HUES48 (cell line): ENCODE data around the gene NUDT16L1.
A peak's percentile ranks its signal among the peaks of the same experiment; 100 is the strongest.
"Not testable (repeated sequence)": the region's sequence is repeated elsewhere in the genome, so short reads cannot be mapped to it uniquely, and the experiment has no call there.

Experiments used
- H3K27ac ChIP-seq: one replicate; pipeline ENCODE4 v1.7.0; 2013; ENCODE audit warnings: low read depth, low read length, inconsistent platforms
- H3K27me3 ChIP-seq: 2 replicates; pipeline ENCODE4 v1.6.1; 2013; ENCODE audit warnings: mild to moderate bottlenecking, low read length; ENCODE audit not compliant: control insufficient read depth, insufficient read depth
- H3K36me3 ChIP-seq: 2 replicates; pipeline ENCODE4 v1.6.1; 2013; ENCODE audit warnings: low read length; ENCODE audit not compliant: control insufficient read depth, insufficient read depth
- H3K4me1 ChIP-seq: 2 replicates; pipeline ENCODE4 v1.6.1; 2013; ENCODE audit warnings: mild to moderate bottlenecking, low read length; ENCODE audit not compliant: control insufficient read depth, insufficient read depth
- H3K4me3 ChIP-seq: 2 replicates; pipeline ENCODE4 v1.5.1; 2013; ENCODE audit warnings: mild to moderate bottlenecking, low read depth, low read length
- H3K9ac ChIP-seq: 2 replicates; pipeline ENCODE4 v1.6.1; 2013; ENCODE audit warnings: mild to moderate bottlenecking, low read depth, low read length, moderate library complexity
- H3K9me3 ChIP-seq: 2 replicates; pipeline ENCODE4 v1.6.1; 2013; ENCODE audit warnings: low read length; ENCODE audit not compliant: control insufficient read depth, insufficient read depth

The NUDT16L1 gene

DNA sequence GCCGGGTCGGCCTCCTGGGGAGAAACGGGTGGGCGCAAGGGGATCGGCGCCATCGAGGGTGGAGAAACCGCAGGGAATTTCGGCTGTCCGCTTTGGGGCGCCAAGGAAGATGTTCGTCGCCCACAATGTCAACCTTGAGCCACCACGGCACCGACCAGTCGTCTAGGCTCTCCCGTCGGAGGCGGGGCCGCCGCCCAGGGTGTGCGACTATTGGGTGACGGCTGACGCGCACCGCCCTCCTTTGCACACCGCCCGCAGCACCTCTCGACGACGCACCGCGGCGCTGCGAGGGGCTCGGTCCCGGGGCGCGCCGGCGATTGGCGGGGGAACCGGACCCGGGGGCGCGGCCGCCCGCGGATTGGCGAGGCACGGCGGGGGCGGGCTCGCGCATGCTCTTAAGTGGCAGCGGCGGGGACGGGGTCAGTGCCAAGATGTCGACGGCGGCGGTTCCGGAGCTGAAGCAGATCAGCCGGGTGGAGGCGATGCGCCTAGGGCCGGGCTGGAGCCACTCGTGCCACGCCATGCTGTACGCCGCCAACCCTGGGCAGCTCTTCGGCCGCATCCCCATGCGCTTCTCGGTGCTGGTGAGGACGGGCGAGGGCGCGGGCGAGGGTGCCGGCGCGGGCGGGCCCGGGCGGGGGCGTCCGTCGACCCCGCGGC, at the start of gene NUDT16L1:
NUDT16L1 (plus strand) TSS at position 267 of the 660 bp plus-strand sequence; CDS start at position 432, 165 bp downstream.
- peaks cover 36% of the 10 kb centered on the region for H3K36me3 ChIP-seq
- H3K27ac ChIP-seq, result peak within 1 kb of the TSS; percentile 81
- no peaks in the 10 kb centered on the region for H3K9me3 ChIP-seq
- no peaks in the 10 kb centered on the region for H3K27me3 ChIP-seq
- H3K9ac ChIP-seq, result peak within 1 kb of the TSS; percentile 75
- no peaks in the 10 kb centered on the region for H3K4me1 ChIP-seq
- H3K4me3 ChIP-seq, result peak within 1 kb of the TSS; percentile 87

DNA sequence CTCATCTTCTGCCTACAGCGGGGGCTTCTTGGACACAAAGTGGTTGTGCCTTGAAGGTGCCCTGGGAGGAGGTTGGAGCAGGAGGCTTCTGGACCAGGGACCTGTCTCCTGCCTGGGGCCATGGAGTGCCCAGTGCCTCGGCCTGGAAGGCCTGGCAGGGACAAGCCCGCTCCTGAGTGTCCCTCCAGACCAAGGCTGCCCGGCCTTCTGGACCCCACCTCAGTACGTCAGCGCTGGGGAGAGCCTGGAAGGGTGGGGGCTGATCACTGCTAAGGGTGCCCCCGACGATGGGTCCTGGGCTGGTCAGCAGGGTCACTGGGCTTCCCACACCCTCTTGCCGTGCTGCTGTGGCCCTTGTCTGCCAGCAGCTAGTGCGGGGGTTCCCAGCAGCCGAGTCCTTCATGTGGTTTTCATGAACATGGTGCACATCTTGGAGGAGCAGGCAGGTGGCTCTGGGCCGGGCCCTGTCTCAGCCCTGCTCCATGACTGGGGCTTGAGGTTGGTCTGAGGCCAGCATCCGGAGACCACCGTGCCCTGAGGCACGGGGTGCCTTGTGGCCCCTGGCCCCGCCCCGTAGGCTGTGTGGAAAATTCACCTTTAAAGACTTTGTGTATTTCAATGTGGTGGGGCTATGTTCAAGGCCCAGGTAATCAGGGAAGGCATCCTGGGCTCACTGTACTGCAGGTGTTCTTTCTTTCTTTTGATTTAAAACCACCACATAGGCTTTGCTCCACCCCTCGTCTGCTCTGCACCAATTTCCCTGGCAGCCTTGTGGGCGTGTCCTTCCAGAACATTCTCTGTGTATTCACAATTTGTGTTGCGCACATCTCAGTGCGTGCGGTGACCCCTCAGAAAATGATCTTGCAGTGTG, 46.4 kb upstream of the NUDT16L1 start:
- Histone ChIP-seq H3K36me3 (peaks cover 14% of the 10 kb centered on the region), H3K4me3 (no peak overlapping the region), H3K9me3 (no peaks in the 10 kb centered on the region), H3K9ac (no peak overlapping the region), H3K27ac (no peak overlapping the region), H3K27me3 (no peaks in the 10 kb centered on the region), H3K4me1 (no peaks in the 10 kb centered on the region)

DNA sequence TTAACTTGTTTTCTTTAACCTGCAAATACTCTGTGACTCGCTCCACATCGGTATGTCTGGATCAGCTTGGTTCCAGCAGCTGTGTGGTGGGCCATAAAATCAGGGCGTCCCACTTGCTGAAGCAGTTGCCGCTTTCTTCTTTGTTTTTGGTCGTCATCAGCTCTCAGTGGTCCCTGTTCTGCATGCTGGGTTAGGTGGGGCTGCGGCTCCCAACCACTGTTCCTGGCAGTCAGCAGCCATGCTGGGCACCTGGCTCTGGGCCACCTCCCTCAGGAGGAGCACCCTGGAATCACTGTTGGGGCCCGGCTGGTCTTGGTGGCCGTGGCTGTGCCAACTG, 45.8 kb upstream of the NUDT16L1 start:
- no peak overlapping the region for H3K27ac ChIP-seq
- H3K27me3 ChIP-seq, result no peaks in the 10 kb centered on the region
- H3K36me3 ChIP-seq, result peaks cover 20% of the 10 kb centered on the region
- H3K4me1 ChIP-seq, result no peaks in the 10 kb centered on the region
- H3K9ac ChIP-seq, result no peak overlapping the region
- H3K9me3 ChIP-seq, result no peaks in the 10 kb centered on the region
- no peak overlapping the region for H3K4me3 ChIP-seq

DNA sequence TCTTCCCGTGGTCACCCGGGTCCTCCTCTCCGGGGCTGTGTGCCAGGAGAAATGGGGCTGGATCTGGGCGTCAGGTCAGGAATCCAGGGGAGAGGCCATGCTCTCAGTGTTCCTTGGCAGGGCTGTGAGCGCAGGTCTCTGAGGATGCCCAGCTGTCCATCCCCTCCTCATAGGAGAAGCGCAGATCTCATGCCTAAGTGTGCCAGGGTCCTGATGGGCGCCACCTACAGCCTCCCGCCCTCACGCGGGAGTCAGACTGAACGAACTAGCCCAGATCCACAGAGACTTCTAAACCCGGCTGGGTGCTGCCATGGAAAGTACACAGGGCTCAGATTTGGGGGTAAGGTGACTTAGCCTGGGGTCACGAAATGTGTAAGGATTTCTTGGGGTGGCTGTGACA, 44.4 kb upstream of the NUDT16L1 start:
- Histone ChIP-seq H3K4me3 (no peak overlapping the region), H3K36me3 (peaks cover 28% of the 10 kb centered on the region), H3K27me3 (no peaks in the 10 kb centered on the region), H3K9me3 (no peaks in the 10 kb centered on the region), H3K4me1 (no peaks in the 10 kb centered on the region), H3K9ac (no peak overlapping the region), H3K27ac (no peak overlapping the region)

DNA sequence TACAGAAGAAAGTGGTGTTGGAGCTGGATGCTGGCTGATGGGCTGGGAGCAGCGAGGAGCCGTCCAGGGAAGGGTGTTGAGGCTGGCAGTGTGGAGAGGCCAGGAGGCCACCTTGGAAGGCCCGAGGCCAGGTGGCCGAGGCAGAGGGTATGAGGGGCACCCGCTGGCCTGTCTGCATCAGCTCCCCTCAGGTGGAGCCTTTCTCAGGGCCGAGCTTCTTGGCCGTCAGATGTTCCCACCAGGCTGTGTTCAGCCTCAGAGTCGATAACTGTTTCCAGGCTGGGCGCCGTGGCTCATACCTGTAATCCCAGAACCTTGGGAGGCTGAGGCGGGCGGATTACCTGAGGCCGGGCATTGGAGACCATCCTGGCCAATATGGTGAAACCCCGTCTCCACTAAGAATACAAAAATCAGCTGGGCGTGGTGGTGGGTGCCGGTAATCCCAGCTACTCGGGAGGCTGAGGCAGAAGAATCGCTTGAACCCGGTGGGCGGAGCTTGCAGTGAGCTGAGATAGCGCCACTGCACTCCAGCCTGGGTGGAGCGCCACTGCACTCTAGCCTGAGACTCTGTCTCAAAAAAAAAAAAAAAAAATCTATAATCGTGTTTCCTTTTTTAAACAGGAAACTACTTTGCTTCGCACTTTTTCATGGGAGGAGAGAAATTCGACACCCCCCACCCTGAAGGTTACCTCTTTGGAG, 43.5 kb upstream of the NUDT16L1 start:
- H3K9ac ChIP-seq, result no peak overlapping the region
- peaks cover 35% of the 10 kb centered on the region for H3K36me3 ChIP-seq
- no peaks in the 10 kb centered on the region for H3K4me1 ChIP-seq
- H3K27ac ChIP-seq, result no peak overlapping the region
- no peak overlapping the region for H3K4me3 ChIP-seq
- H3K27me3 ChIP-seq, result no peaks in the 10 kb centered on the region
- H3K9me3 ChIP-seq, result no peaks in the 10 kb centered on the region

DNA sequence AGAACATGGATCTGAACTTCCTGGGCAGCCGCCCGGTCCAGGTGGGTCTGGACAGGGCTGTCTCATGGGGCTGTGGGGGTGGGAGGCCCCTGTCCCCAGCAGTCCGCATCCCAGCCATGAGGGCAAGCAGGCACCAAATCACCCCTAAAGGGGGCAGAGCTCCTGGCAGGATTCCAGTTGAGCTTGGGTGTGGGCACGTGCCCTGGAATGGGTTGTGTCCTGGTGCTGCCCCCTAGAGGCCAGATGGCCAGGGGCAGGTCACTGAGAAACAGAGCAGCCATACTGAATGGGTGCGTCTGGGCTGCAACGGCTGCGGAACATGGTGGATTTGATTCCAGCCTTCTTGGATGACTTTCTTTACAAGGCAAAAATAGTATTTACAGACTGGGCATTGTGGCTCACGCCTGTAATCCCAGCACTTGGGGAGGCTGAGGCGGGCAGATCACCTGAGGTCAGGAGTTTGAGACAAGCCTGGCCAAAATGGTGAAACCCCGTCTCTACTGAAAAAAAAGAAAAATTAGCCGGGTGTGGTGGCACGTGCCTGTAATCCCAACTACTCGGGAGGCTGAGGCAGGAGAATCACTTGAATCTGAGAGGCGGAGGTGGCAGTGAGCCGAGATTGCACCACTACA, 42.8 kb upstream of the NUDT16L1 start:
- H3K36me3 ChIP-seq, result peaks cover 41% of the 10 kb centered on the region
- H3K27me3 ChIP-seq, H3K4me3 ChIP-seq, H3K4me1 ChIP-seq, H3K27ac ChIP-seq, H3K9ac ChIP-seq, H3K9me3 ChIP-seq: not testable (repeated sequence)

DNA sequence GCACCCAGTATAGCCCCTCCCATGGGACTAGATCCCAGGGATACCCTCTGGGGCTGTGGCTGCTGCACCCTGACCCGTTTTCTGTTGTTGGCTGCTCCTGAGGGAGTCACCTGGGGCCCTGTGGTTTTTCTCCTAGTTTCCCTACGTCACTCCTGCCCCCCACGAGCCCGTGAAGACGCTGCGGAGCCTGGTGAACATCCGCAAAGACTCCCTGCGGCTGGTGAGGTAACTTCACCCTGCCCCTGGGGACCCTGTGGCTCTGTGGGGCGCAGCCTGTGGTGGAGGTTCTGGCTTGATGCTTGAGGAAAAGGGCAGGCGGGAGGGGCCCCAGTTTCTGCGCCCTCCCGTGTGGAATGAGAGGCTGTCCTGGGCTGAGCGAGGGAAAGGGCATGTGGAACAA, 41.5 kb upstream of the NUDT16L1 start:
- Histone ChIP-seq H3K9me3 (no peaks in the 10 kb centered on the region), H3K27me3 (no peaks in the 10 kb centered on the region), H3K27ac (no peak overlapping the region), H3K36me3 (peaks cover 51% of the 10 kb centered on the region), H3K9ac (no peak overlapping the region), H3K4me3 (no peak overlapping the region), H3K4me1 (no peaks in the 10 kb centered on the region)

DNA sequence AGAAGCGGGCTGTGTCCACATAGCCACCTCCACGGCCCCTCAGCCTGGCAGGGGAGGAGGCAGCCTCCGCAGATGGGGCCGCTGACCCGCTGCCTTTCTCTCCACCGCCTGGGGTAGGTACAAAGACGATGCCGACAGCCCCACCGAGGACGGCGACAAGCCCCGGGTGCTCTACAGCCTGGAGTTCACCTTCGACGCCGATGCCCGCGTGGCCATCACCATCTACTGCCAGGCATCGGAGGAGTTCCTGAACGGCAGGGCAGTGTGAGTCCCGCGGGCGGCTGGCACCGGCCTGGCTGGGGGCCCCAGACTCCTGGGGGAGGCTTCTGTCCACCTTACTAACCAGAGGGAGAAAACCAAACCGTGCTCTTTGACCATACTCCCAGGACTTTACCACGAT, 40.8 kb upstream of the NUDT16L1 start:
- no peak overlapping the region for H3K4me3 ChIP-seq
- no peaks in the 10 kb centered on the region for H3K27me3 ChIP-seq
- no peaks in the 10 kb centered on the region for H3K4me1 ChIP-seq
- H3K36me3 ChIP-seq, result peaks cover 57% of the 10 kb centered on the region
- H3K9ac ChIP-seq, result no peak overlapping the region
- no peak overlapping the region for H3K27ac ChIP-seq
- no peaks in the 10 kb centered on the region for H3K9me3 ChIP-seq

DNA sequence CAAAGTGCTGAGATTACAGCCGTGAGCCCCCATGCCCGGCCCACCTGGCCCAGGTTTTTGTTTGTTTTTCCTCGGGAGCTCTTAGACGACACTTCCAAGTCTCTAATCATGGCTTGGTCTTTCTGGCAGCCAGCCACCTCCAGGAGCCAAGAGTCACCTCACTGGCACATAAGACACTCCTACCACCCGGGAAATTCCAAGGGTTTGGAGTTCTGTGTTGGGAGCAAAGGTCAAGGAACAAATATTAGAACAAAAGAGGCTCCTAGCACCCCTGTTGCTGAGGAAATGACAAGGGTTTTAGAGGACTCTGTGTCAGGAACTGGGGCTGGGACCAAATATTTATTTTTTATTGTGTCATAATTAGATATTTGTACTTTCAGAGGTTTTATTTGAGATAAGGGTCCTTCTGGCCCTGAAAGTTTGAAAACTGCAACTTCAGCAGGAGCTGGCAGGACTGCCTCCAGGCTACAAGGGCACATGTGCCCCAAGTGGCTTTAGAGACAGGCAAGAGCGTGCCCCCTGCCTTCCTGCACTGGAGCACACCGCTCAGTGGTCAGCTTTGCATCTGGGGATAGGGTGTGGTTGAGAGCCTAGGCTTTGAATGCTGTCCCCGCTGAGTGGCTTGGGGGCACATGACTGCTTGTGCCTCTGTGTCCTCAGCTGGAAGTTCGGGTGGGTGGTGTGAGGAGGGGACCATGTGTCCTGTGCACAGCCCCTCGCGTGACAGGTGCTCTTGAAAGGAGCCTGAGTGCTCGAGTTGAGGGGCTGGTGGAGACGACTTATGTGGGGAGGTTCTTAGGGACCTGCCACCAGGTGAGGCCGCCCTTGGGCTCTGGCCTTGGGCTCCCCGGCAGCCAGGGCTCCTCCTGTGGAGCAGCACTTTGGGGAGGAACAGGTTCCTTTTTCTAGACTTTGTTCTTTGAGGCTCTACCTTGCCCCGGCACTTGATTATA, 39.1 kb upstream of the NUDT16L1 start:
- no peaks in the 10 kb centered on the region for H3K9me3 ChIP-seq
- no peak overlapping the region for H3K4me3 ChIP-seq
- H3K27ac ChIP-seq, result peak overlapping the region; percentile 47
- H3K36me3 ChIP-seq, result peaks cover 67% of the 10 kb centered on the region
- H3K4me1 ChIP-seq, result no peaks in the 10 kb centered on the region
- H3K27me3 ChIP-seq, result no peaks in the 10 kb centered on the region
- H3K9ac ChIP-seq, result no peak overlapping the region

DNA sequence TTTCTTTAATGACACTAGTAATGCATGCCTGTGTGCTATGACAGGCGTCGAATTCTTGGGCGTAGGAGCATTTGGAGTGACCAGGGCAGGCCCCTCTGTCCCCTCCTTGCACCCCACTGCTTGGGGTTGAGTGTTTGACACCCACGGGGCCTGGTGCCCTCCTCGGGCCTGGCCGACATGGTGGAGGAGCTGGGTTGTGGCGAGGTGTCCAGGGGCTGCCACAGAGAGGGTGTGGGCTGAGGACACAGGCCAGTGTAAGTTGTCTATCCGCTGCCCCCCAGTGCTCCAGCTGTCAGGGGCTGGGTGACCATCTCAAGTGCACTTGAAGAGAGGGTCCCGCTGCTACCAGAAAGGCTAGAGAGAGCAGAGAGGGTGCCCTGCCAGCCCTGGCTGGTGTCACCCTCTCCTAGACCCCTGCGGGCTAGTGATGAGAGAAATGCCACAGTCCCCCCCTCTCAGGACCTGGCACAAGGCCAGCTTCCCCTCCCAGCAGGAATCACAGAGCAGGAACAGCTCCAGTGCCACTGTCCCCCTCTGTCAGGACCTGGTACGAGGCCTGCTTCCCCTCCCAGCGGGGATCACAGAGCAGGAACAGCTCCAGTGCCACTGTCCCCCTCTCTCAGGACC, 38.3 kb upstream of the NUDT16L1 start:
- Histone ChIP-seq H3K9me3 (no peaks in the 10 kb centered on the region), H3K9ac (no peak overlapping the region), H3K36me3 (peaks cover 67% of the 10 kb centered on the region), H3K27ac (no peak overlapping the region), H3K4me3 (no peak overlapping the region), H3K4me1 (no peaks in the 10 kb centered on the region), H3K27me3 (no peaks in the 10 kb centered on the region)
